GM18507 (cell line): Measurements from ENCODE around the gene ABCA2.

ENCODE experiments used
- DNase-seq: peaks from one replicate; pipeline ENCODE4 v3.0.0; 2011; ENCODE audit warnings: low read depth; ENCODE audit not compliant: insufficient read length; ENCODE audit errors: extremely low spot score
- FAIRE-seq: peaks from 2 replicates; lab custom pipeline; 2011; peaks lifted over from hg19 to GRCh38; lab: Jason Lieb, UNC

The ABCA2 gene

GRCh38 chr9:136985853-136986252, 42.2 kb downstream of the ABCA2 start:
- no peak for DNase-seq
- FAIRE-seq: no peak

- no peak for FAIRE-seq
- no peak for DNase-seq
Measured at GRCh38 chr9:136985027-136985602, 42.9 kb downstream of the ABCA2 start.

GRCh38 chr9:136984464-136985026, 43.5 kb downstream of the ABCA2 start:
- no peak for FAIRE-seq
- DNase-seq: no peak

- FAIRE-seq: no peak
- DNase-seq: no peak
Measured at GRCh38 chr9:136983656-136984314, 44.3 kb downstream of the ABCA2 start.

GRCh38 chr9:136983167-136983566, 44.9 kb downstream of the ABCA2 start:
- FAIRE-seq: no peak
- DNase-seq: no peak

- DNase-seq (no peak), FAIRE-seq (no peak)
Measured at GRCh38 chr9:136982232-136983051, 45.6 kb downstream of the ABCA2 start, which contains the start of gene LCNL1. Gene LCNL1, plus strand, starts transcription at chr9:136982993. Its CDS starts 594 bp downstream, at chr9:136983587.

- DNase-seq: no peak
- FAIRE-seq: no peak
Measured at GRCh38 chr9:136981588-136982231, 46.3 kb downstream of the ABCA2 start.

GRCh38 chr9:136980669-136981478, 47.2 kb downstream of the ABCA2 start:
- FAIRE-seq: no peak
- no peak for DNase-seq

- DNase-seq: no peak
- FAIRE-seq: no peak
Measured at GRCh38 chr9:136979769-136980587, 48.1 kb downstream of the ABCA2 start.

- no peak for FAIRE-seq
- DNase-seq: no peak
Measured at GRCh38 chr9:136978865-136979544, 49.0 kb downstream of the ABCA2 start.

GRCh38 chr9:136978073-136978864, 49.8 kb downstream of the ABCA2 start:
- DNase-seq (peak; percentile 55), FAIRE-seq (no peak)

- DNase-seq (no peak), FAIRE-seq (no peak)
Measured at GRCh38 chr9:136977649-136978072, 50.4 kb downstream of the ABCA2 start.

- FAIRE-seq: no peak
- no peak for DNase-seq
Measured at GRCh38 chr9:136977223-136977622, 50.8 kb downstream of the ABCA2 start, which contains the start of gene PTGDS. Gene PTGDS, plus strand, starts transcription at chr9:136977504. Its CDS starts 75 bp downstream, at chr9:136977579.

GRCh38 chr9:136975644-136976043, 52.4 kb downstream of the ABCA2 start:
- no peak for DNase-seq
- no peak for FAIRE-seq

GRCh38 chr9:136974817-136975535, 53.1 kb downstream of the ABCA2 start:
- DNase-seq (no peak), FAIRE-seq (no peak)
